NCI-H2029 (cell line): Measurements from ENCODE around the gene GRHPR.
A peak's percentile ranks its signal among the peaks of the same experiment; 100 is the strongest.

ENCODE experiments used
- DNase-seq: peaks from one replicate; lab custom pipeline; 2025; lab: John Stamatoyannopoulos, UW

Gene GRHPR

DNA sequence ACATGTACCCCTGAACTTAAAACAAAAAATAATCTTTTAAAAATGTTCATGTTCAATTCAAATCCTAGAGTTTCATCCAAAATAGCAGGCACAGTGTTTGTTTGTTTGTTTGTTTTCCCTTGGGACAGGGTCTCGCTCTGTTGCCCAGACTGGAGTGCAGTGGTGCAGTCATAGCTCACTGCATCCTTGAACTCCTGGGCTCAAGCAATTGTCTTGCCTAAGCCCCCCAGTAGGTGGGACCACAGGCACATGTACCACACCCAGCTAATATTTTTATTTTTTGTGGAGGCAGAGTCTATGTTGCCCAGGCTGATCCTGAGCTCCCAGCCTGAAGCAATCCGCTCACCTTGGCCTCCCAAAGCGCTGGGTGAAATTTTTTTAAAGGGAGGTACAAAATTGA, 58.3 kb downstream of the GRHPR start:
- DNase-seq, result no peak

DNA sequence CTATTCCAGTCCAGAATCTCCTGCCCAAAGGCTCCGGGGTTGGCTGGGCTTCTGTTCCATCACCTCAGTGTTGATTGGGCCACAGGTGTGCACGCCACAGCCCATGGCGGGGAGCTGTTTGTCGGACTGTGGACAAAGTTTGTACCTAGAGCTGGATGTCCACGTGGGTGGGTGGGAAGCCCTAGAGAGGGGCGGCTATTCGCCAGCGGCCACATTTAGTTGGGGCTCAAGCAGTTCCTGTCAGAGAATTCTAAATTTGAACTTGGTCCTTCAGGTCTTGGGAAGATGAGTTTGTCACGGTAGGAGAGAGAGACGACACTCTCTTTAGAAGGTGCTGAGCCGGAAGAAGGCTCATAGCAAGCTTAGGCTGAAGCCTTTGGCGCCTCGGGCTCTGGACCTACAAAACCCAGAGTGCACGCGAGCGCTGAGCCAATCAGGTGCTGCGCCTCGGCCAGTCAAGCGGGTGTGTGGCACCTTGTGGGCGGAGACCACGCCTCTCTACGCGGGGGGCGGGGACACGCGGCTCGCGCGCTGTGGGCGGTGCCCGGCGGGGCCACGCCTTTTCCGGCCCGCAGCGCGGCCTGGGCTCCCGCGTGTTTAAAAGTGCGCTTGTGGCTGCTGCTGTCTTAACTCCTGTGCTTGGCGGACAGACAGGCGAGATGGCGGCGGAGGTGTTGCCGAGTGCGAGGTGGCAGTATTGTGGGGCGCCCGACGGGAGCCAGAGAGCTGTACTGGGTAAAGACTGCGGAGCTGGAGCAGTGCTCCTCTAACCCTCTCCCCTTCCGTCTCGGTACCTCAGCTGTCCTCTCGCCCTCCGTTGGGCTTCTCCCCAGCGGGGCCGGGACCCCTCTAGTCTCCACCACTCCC, 63.1 kb downstream of the GRHPR start, which contains the start of gene POLR1E:
TSS of gene POLR1E (plus strand) at position 560 of the 867 bp plus-strand sequence. CDS start at position 660, 100 bp downstream.
- DNase-seq, result peak; percentile 92

DNA sequence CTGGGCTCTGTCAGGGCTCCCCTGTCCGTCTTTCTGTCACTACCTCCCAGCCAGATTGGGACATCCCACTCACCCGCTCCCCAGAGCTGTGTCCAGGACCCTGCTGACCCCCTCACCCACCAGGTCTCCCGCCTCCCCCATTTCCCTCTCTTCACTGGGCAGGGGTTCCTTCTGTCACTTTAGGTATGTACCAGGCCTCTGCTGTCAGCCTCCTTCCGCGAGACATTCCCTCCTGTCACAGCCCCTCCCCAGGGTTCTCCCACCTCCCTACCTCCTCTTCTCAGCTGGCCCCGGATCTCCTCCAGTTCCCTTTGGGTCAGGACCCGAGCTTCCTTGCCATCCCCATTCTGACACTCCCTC, 63.7 kb downstream of the GRHPR start:
- no peak for DNase-seq
